ENCODE data around the gene TMEM131L.

- TF ChIP-seq CTCF (IDR thresholded peaks at IDR 0.05; ENCODE audit: low read length) (no peak), EZH2phosphoT487 (IDR thresholded peaks at IDR 0.05; ENCODE audit: low read length) (no peak), EZH2 (optimal IDR thresholded peaks at IDR 0.05; ENCODE audit: low read depth, low read length) (no peak)
Measured at GRCh38 chr4:153572609-153573008, 106.4 kb downstream of the TMEM131L start.
